ENCODE data around the gene SGMS1. TPM values are rescaled to one million over a fixed set of nuclear protein-coding genes. Genes with fewer than 3 reads are reported as not detected.
"Not testable (repeated sequence)": the region's sequence is repeated elsewhere in the genome, so short reads cannot be mapped to it uniquely, and the experiment has no call there.

Gene SGMS1
- total RNA-seq, 1 donor from 2014 or later: 25.0 TPM

GRCh38 chr10:50375745-50376144 lies 248.0 kb downstream of the SGMS1 start:
- peaks cover 4% of the 10 kb centered on the region for H3K9me3 Mint-ChIP-seq (ENCODE audit: low read depth)
- H3K36me3 Mint-ChIP-seq (ENCODE audit: insufficient read depth): peaks cover 3% of the 10 kb centered on the region
- TF ChIP-seq CTCF (IDR thresholded peaks at IDR 0.05; ENCODE audit: unreplicated experiment): no peak
- H3K4me3 Mint-ChIP-seq (ENCODE audit: low read depth): no peak overlapping the region
- H3K27ac Mint-ChIP-seq: no peak overlapping the region
- DNase-seq (ENCODE audit: low spot score, unreplicated experiment): no peak
- no peaks in the 10 kb centered on the region for H3K4me1 Mint-ChIP-seq (ENCODE audit: low read depth)
- no peaks in the 10 kb centered on the region for H3K27me3 Mint-ChIP-seq

- H3K4me3 Mint-ChIP-seq (ENCODE audit: low read depth): no peak overlapping the region
- H3K27ac Mint-ChIP-seq: no peak overlapping the region
- TF ChIP-seq CTCF (IDR thresholded peaks at IDR 0.05; ENCODE audit: unreplicated experiment): no peak
- H3K36me3 Mint-ChIP-seq (ENCODE audit: insufficient read depth): peaks cover 3% of the 10 kb centered on the region
- H3K9me3 Mint-ChIP-seq (ENCODE audit: low read depth): peaks cover 4% of the 10 kb centered on the region
- DNase-seq (ENCODE audit: low spot score, unreplicated experiment): no peak
- no peaks in the 10 kb centered on the region for H3K4me1 Mint-ChIP-seq (ENCODE audit: low read depth)
- no peaks in the 10 kb centered on the region for H3K27me3 Mint-ChIP-seq
Measured at GRCh38 chr10:50375051-50375452, 248.7 kb downstream of the SGMS1 start.

GRCh38 chr10:50373821-50374501 lies 249.8 kb downstream of the SGMS1 start:
- Mint-ChIP-seq H3K9me3 (ENCODE audit: low read depth) (peaks cover 4% of the 10 kb centered on the region), H3K4me1 (ENCODE audit: low read depth) (no peaks in the 10 kb centered on the region), H3K36me3 (ENCODE audit: insufficient read depth) (peaks cover 3% of the 10 kb centered on the region), H3K4me3 (ENCODE audit: low read depth) (no peak overlapping the region), H3K27me3 (no peaks in the 10 kb centered on the region), H3K27ac (no peak overlapping the region)
- no peak for DNase-seq (ENCODE audit: low spot score, unreplicated experiment)
- TF ChIP-seq CTCF (IDR thresholded peaks at IDR 0.05; ENCODE audit: unreplicated experiment): no peak

- H3K36me3 Mint-ChIP-seq (ENCODE audit: insufficient read depth): peaks cover 8% of the 10 kb centered on the region
- DNase-seq (ENCODE audit: low spot score, unreplicated experiment): no peak
- H3K4me1 Mint-ChIP-seq (ENCODE audit: low read depth): no peaks in the 10 kb centered on the region
- no peak for TF ChIP-seq CTCF (IDR thresholded peaks at IDR 0.05; ENCODE audit: unreplicated experiment)
- H3K27me3 Mint-ChIP-seq: no peaks in the 10 kb centered on the region
- no peak overlapping the region for H3K4me3 Mint-ChIP-seq (ENCODE audit: low read depth)
- peaks cover 5% of the 10 kb centered on the region for H3K9me3 Mint-ChIP-seq (ENCODE audit: low read depth)
- H3K27ac Mint-ChIP-seq: no peak overlapping the region
Measured at GRCh38 chr10:50369931-50370330, 253.8 kb downstream of the SGMS1 start.

GRCh38 chr10:50367732-50368131 lies 256.0 kb downstream of the SGMS1 start:
- Mint-ChIP-seq H3K27ac (no peak overlapping the region), H3K4me1 (ENCODE audit: low read depth) (no peaks in the 10 kb centered on the region), H3K4me3 (ENCODE audit: low read depth) (no peak overlapping the region), H3K9me3 (ENCODE audit: low read depth) (peaks cover 5% of the 10 kb centered on the region), H3K36me3 (ENCODE audit: insufficient read depth) (peaks cover 9% of the 10 kb centered on the region), H3K27me3 (no peaks in the 10 kb centered on the region)
- DNase-seq (ENCODE audit: low spot score, unreplicated experiment): no peak
- TF ChIP-seq CTCF (IDR thresholded peaks at IDR 0.05; ENCODE audit: unreplicated experiment): peak; percentile 43

GRCh38 chr10:50366421-50366820 lies 257.3 kb downstream of the SGMS1 start:
- not testable (repeated sequence) for H3K27ac Mint-ChIP-seq; DNase-seq (ENCODE audit: low spot score, unreplicated experiment); H3K27me3 Mint-ChIP-seq; H3K9me3 Mint-ChIP-seq (ENCODE audit: low read depth); H3K4me1 Mint-ChIP-seq (ENCODE audit: low read depth); H3K36me3 Mint-ChIP-seq (ENCODE audit: insufficient read depth); H3K4me3 Mint-ChIP-seq (ENCODE audit: low read depth)

GRCh38 chr10:50364730-50365129 lies 259.0 kb downstream of the SGMS1 start:
- not testable (repeated sequence) for H3K4me3 Mint-ChIP-seq (ENCODE audit: low read depth); DNase-seq (ENCODE audit: low spot score, unreplicated experiment); H3K4me1 Mint-ChIP-seq (ENCODE audit: low read depth); H3K9me3 Mint-ChIP-seq (ENCODE audit: low read depth); H3K27me3 Mint-ChIP-seq; H3K27ac Mint-ChIP-seq; H3K36me3 Mint-ChIP-seq (ENCODE audit: insufficient read depth)

All from progenitor cell of endocrine pancreas (in vitro differentiated cells).